Measurements from ENCODE around the gene TNS4.
A peak's percentile ranks its signal among the peaks of the same experiment; 100 is the strongest.

TNS4 gene

GRCh38 chr17:40454613-40454995 is 46.8 kb downstream of the TNS4 start:
- DNase-seq, result no peak

- no peak for DNase-seq
Observed at GRCh38 chr17:40453881-40454612, 47.4 kb downstream of the TNS4 start.

- no peak for DNase-seq
Observed at GRCh38 chr17:40452921-40453378, 48.5 kb downstream of the TNS4 start.

GRCh38 chr17:40452216-40452787 is 49.1 kb downstream of the TNS4 start:
- no peak for DNase-seq

GRCh38 chr17:40451420-40451819 is 50.0 kb downstream of the TNS4 start:
- DNase-seq, result no peak

- peak; percentile 43 for DNase-seq
Observed at GRCh38 chr17:40450175-40450574, 51.2 kb downstream of the TNS4 start.

GRCh38 chr17:40448639-40449261 is 52.7 kb downstream of the TNS4 start:
- DNase-seq, result no peak

- DNase-seq, result no peak
Observed at GRCh38 chr17:40448213-40448638, 53.2 kb downstream of the TNS4 start.

- DNase-seq, result no peak
Observed at GRCh38 chr17:40447806-40448205, 53.6 kb downstream of the TNS4 start.

- no peak for DNase-seq
Observed at GRCh38 chr17:40447148-40447644, 54.2 kb downstream of the TNS4 start.

GRCh38 chr17:40445751-40446468 is 55.5 kb downstream of the TNS4 start:
- DNase-seq, result no peak

- no peak for DNase-seq
Observed at GRCh38 chr17:40443988-40444899, 57.2 kb downstream of the TNS4 start.

GRCh38 chr17:40443196-40443987 is 58.0 kb downstream of the TNS4 start, which contains the start of gene IGFBP4:
IGFBP4 (plus strand) TSS chr17:40443450; CDS start chr17:40443736, 286 bp downstream.
- DNase-seq, result peak; percentile 69

- DNase-seq, result no peak
Observed at GRCh38 chr17:40442392-40443195, 58.8 kb downstream of the TNS4 start.

- DNase-seq, result no peak
Observed at GRCh38 chr17:40440166-40440565, 61.3 kb downstream of the TNS4 start.

GRCh38 chr17:40437095-40437732 is 64.2 kb downstream of the TNS4 start:
- DNase-seq, result no peak

- DNase-seq, result no peak
Observed at GRCh38 chr17:40436636-40437035, 64.8 kb downstream of the TNS4 start.

- DNase-seq, result no peak
Observed at GRCh38 chr17:40433551-40434415, 67.6 kb downstream of the TNS4 start.

Data from activated naive CD4-positive, alpha-beta T cell treated with anti-CD3 and anti-CD28 coated beads, Interleukin-2, amount 50 U/mL, for 16 hours (primary cell).